Keratinocyte (primary cell): Measurements from ENCODE around the gene TPM2. TPM values are rescaled to one million over a fixed set of nuclear protein-coding genes. Genes with fewer than 3 reads are reported as not detected.

ENCODE experiments used
- DNase-seq: peaks from one replicate; pipeline ENCODE4 v3.0.0-alpha.2; 2011; ENCODE audit warnings: low read depth, missing footprints, low spot score
- FAIRE-seq: peaks from 2 replicates; lab custom pipeline; 2011; peaks lifted over from hg19 to GRCh38; lab: Jason Lieb, UNC
- H2AFZ ChIP-seq: 2 replicates; pipeline ENCODE4 v1.6.0; 2012; ENCODE audit warnings: low read length, control low read depth, inconsistent platforms; ENCODE audit not compliant: control insufficient read depth
- H3K27ac ChIP-seq: 2 replicates; pipeline ENCODE4 v1.5.1; 2011; ENCODE audit warnings: low read length; ENCODE audit not compliant: control insufficient read depth, insufficient read depth
- H3K27me3 ChIP-seq: 3 replicates; pipeline ENCODE4 v1.6.0; 2011; ENCODE audit warnings: low read length; ENCODE audit not compliant: control insufficient read depth, insufficient read depth; ENCODE audit errors: extremely low read depth
- H3K36me3 ChIP-seq, 2 experiments: 2 replicates in 1 of 2; 3 replicates in 1 of 2; pipeline ENCODE4 v1.5.1; 2011; ENCODE audit warnings: low read length in 2 of 2, mild to moderate bottlenecking in 1 of 2; ENCODE audit not compliant: control insufficient read depth in 2 of 2, insufficient read depth in 2 of 2; ENCODE audit errors: extremely low read depth in 1 of 2
- H3K4me1 ChIP-seq: 3 replicates; pipeline ENCODE4 v1.5.1; 2011; ENCODE audit warnings: low read length; ENCODE audit not compliant: control insufficient read depth, insufficient read depth; ENCODE audit errors: extremely low read depth
- H3K4me2 ChIP-seq: 3 replicates; pipeline ENCODE4 v1.6.0; 2011; ENCODE audit warnings: low read depth, low read length; ENCODE audit not compliant: control insufficient read depth, insufficient read depth; ENCODE audit errors: extremely low read depth
- H3K4me3 ChIP-seq, 3 experiments: fragments of 200-600 bp in 1 of 3; sonication (generic) in 1 of 3; 2 replicates in 2 of 3; 3 replicates in 1 of 3; pipeline ENCODE4 v1.5.1; 2011 to 2016; ENCODE audit warnings: low read length in 3 of 3, mild to moderate bottlenecking in 3 of 3, control low read depth in 2 of 3, inconsistent platforms in 1 of 3, low read depth in 1 of 3, mixed read lengths in 1 of 3, mixed run types in 1 of 3, moderate library complexity in 1 of 3; ENCODE audit not compliant: control insufficient read depth in 2 of 3, insufficient read depth in 2 of 3; ENCODE audit errors: extremely low read depth in 1 of 3
- H3K79me2 ChIP-seq: 2 replicates; pipeline ENCODE4 v1.6.0; 2012; ENCODE audit warnings: low read length; ENCODE audit not compliant: control insufficient read depth, insufficient read depth
- H3K9ac ChIP-seq: 3 replicates; pipeline ENCODE4 v1.6.0; 2011; ENCODE audit warnings: low read length; ENCODE audit not compliant: control insufficient read depth, insufficient read depth; ENCODE audit errors: extremely low read depth
- H3K9me1 ChIP-seq: 3 replicates; pipeline ENCODE4 v1.6.0; 2011; ENCODE audit warnings: low read length; ENCODE audit not compliant: control insufficient read depth, insufficient read depth; ENCODE audit errors: extremely low read depth
- H3K9me3 ChIP-seq: 2 replicates; pipeline ENCODE4 v1.5.1; 2012; ENCODE audit warnings: low read depth, low read length; ENCODE audit not compliant: control insufficient read depth
- H4K20me1 ChIP-seq: 3 replicates; pipeline ENCODE4 v1.6.0; 2011; ENCODE audit warnings: low read length; ENCODE audit not compliant: control insufficient read depth, insufficient read depth; ENCODE audit errors: extremely low read depth
- EZH2 ChIP-seq: IDR thresholded peaks from one replicate; pipeline ENCODE4 v1.6.1; 2012; ENCODE audit warnings: inconsistent platforms, mild to moderate bottlenecking, low read length, moderate library complexity
- dilution Hi-C: fragments of 300-500 bp; cut with MboI; formaldehyde crosslinking; loops from one replicate; pipeline ENCODE4 v1.7.0; 2020; ENCODE audit warnings: low sequenced_read_pairs; ENCODE audit not compliant: extremely low pct_ligation_motif_present
- polyA plus RNA-seq, 5 experiments: library from polyadenylated mRNA; depleted of rRNA in 3 of 5; stranded (reverse) in 3 of 5; stranded (forward) in 1 of 5; unstranded in 1 of 5; fragments of >200 nt; gene quantifications; 1 replicate in 1 of 5; 2 replicates in 3 of 5; 3 replicates in 1 of 5; pipeline versions ENCODE4 v1.2.1 to v1.2.3, GENCODE V29; 2011 to 2012; ENCODE audit warnings: missing spikeins in 2 of 5, low read depth in 1 of 5, low replicate concordance in 1 of 5
- TF ChIP-seq, protein P1 (sequence below), 3 experiments: IDR thresholded peaks in 1 of 3; conservative IDR thresholded peaks in 1 of 3; optimal IDR thresholded peaks in 1 of 3; 2 replicates in 2 of 3; 3 replicates in 1 of 3; pipeline versions ENCODE3 to v1.5.1; 2011; ENCODE audit warnings: low read length in 3 of 3, mild to moderate bottlenecking in 3 of 3, moderate library complexity in 2 of 3, control low read depth in 1 of 3, inconsistent platforms in 1 of 3; ENCODE audit not compliant: insufficient read depth in 2 of 3; ENCODE audit errors: extremely low read depth in 1 of 3

The TPM2 gene
- polyA plus RNA-seq, 1 donor (not counting 4 experiments of a cell fraction or from before 2014, with no cell fraction given), result 53.1 TPM

DNA sequence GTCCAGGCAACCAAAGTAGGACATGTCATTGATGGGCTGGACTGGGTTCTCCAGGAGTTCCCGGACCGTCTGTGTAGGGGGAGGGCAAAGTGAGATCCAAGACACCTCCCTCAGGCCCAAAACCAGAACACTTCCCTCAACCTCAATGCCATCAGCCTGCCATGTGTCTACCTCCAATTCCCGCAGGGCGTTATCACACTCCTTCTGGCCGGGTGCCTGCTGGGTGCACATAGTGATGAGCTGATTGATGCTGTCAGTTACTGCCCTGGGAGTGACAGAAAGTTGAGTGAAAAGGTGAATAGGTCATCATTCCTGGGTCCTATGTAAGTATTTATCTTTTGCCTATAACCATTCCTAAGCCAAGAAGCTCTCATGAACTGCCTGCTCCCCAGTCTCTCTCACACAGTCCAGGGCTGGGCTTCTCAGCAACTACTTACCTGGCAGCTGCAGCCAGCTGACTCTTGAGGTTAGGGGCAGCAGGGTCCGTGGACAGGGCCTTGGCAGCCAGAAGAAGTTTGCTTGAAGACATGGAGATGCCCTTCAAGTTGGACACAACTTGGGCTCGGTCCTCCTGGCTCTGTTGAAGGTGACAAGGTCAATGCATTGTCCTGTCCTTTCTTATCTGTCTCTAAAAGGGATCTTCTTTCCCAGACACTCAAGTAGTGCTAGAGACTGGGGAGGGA lies 21.2 kb upstream of the TPM2 start:
- Histone ChIP-seq H3K4me2 (no peak overlapping the region), H3K27ac (no peak overlapping the region), H3K9ac (no peak overlapping the region), H3K4me1 (no peaks in the 10 kb centered on the region), H3K9me3 (no peaks in the 10 kb centered on the region), H3K9me1 (no peaks in the 10 kb centered on the region), H2AFZ (no peak overlapping the region), H3K4me3 (no peak overlapping the region), H3K79me2 (no peaks in the 10 kb centered on the region), H3K36me3 (peaks cover 60 to 79% of the 10 kb centered on the region in 2 experiments), H3K27me3 (no peaks in the 10 kb centered on the region), H4K20me1 (peaks cover 3% of the 10 kb centered on the region)
- dilution Hi-C loops, result no loop called here
- TF ChIP-seq, protein P1, sequence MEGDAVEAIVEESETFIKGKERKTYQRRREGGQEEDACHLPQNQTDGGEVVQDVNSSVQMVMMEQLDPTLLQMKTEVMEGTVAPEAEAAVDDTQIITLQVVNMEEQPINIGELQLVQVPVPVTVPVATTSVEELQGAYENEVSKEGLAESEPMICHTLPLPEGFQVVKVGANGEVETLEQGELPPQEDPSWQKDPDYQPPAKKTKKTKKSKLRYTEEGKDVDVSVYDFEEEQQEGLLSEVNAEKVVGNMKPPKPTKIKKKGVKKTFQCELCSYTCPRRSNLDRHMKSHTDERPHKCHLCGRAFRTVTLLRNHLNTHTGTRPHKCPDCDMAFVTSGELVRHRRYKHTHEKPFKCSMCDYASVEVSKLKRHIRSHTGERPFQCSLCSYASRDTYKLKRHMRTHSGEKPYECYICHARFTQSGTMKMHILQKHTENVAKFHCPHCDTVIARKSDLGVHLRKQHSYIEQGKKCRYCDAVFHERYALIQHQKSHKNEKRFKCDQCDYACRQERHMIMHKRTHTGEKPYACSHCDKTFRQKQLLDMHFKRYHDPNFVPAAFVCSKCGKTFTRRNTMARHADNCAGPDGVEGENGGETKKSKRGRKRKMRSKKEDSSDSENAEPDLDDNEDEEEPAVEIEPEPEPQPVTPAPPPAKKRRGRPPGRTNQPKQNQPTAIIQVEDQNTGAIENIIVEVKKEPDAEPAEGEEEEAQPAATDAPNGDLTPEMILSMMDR (optimal IDR thresholded peaks at IDR 0.05 in 1 of 3, IDR thresholded peaks at IDR 0.05 in 1 of 3, conservative IDR thresholded peaks at IDR 0.05 in 1 of 3; ENCODE audit: extremely low read depth in 1 of 3, insufficient read depth in 2 of 3, low read length in 3 of 3), result no peak
- no peak for TF ChIP-seq EZH2
- no peak for FAIRE-seq
- no peak for DNase-seq

GRCh38 chr9:35708146-35708545 lies 18.4 kb upstream of the TPM2 start:
- H4K20me1 ChIP-seq, result peaks cover 3% of the 10 kb centered on the region
- H3K9ac ChIP-seq, result no peak overlapping the region
- no peak overlapping the region for H3K27ac ChIP-seq
- TF ChIP-seq EZH2, result no peak
- TF ChIP-seq, protein P1 (optimal IDR thresholded peaks at IDR 0.05 in 1 of 3, IDR thresholded peaks at IDR 0.05 in 1 of 3, conservative IDR thresholded peaks at IDR 0.05 in 1 of 3; ENCODE audit: extremely low read depth in 1 of 3, insufficient read depth in 2 of 3, low read length in 3 of 3), result no peak
- no peaks in the 10 kb centered on the region for H3K4me1 ChIP-seq
- H2AFZ ChIP-seq, result no peak overlapping the region
- no peaks in the 10 kb centered on the region for H3K79me2 ChIP-seq
- H3K9me3 ChIP-seq, result no peaks in the 10 kb centered on the region
- peaks cover 67 to 80% of the 10 kb centered on the region in 2 experiments for H3K36me3 ChIP-seq
- no peak for FAIRE-seq
- dilution Hi-C loops, result no loop called here
- H3K27me3 ChIP-seq, result no peaks in the 10 kb centered on the region
- H3K9me1 ChIP-seq, result peaks cover 2% of the 10 kb centered on the region
- DNase-seq, result no peak
- H3K4me2 ChIP-seq, result no peak overlapping the region
- no peak overlapping the region for H3K4me3 ChIP-seq
